GM18508 (cell line): Measurements from ENCODE around the gene SRMS.

Source experiments
- ATAC-seq: cut with Tn5 transposase; IDR thresholded peaks from one replicate; pipeline ENCODE4 v1.9.1; 2021; ENCODE audit warnings: moderate number of reproducible peaks; ENCODE audit not compliant: insufficient read depth, unreplicated experiment

The SRMS gene, protein sequence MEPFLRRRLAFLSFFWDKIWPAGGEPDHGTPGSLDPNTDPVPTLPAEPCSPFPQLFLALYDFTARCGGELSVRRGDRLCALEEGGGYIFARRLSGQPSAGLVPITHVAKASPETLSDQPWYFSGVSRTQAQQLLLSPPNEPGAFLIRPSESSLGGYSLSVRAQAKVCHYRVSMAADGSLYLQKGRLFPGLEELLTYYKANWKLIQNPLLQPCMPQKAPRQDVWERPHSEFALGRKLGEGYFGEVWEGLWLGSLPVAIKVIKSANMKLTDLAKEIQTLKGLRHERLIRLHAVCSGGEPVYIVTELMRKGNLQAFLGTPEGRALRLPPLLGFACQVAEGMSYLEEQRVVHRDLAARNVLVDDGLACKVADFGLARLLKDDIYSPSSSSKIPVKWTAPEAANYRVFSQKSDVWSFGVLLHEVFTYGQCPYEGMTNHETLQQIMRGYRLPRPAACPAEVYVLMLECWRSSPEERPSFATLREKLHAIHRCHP

DNA sequence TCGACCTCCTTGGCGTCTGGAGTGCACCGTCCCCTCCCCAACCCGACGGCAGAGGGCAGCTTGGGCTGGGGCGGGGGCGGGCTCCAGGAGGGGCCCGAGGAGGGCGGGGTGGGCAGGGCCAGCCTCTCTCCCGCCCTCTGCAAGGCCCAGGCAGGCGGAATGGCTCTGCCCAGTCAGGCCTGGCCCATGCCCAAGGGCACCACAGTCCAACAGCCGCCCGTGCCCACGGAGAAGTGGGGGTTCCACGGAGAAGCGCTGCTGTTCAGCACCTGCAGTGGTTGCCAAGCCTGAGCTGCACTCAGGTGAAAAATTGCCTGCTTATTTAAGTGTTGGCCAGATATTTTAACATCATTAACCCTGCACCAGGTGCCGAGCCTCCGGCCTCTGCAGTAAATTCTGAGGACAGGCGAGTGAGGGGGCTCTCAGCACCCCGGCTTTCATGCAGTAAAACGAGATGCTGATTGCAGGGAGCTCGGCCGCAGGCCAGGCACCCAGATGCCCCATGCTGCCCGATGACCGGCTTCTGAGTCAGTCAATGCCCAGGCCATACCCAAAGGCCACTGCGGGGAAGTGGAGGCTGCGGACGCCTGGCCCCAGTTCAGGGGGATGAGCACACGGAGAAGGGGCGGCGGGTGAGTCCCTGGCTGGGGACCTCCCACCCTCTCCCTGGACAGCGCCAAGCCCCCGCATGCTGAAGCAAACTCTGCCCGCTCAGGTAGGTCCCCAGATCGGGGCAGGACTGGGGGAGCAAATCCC, at the start of gene SRMS:
Gene SRMS (minus strand): TSS at position 25 of the 756 bp plus-strand sequence. CDS start 286 bp downstream, outside the sequence.
- no peak for ATAC-seq

DNA sequence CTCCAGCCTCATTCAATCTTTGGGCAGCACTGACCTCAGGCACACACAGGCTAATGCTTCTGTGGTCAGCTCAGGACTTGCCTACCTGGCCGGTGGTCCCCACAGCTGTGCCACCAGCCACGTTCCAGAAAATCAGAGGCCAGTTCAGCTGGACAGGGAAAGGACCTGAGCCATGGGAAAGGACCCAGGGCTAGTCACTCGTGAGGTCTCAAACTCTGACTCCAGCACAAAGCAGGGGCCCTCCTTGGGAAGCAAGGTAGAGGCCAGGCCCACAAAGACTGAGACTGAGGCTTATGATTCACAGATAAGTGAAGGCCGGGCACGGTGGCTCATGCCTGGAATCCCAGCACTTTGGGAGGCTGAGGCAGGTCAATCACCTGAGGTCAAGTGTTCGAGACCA, 48.9 kb upstream of the SRMS start:
- ATAC-seq, result no peak

DNA sequence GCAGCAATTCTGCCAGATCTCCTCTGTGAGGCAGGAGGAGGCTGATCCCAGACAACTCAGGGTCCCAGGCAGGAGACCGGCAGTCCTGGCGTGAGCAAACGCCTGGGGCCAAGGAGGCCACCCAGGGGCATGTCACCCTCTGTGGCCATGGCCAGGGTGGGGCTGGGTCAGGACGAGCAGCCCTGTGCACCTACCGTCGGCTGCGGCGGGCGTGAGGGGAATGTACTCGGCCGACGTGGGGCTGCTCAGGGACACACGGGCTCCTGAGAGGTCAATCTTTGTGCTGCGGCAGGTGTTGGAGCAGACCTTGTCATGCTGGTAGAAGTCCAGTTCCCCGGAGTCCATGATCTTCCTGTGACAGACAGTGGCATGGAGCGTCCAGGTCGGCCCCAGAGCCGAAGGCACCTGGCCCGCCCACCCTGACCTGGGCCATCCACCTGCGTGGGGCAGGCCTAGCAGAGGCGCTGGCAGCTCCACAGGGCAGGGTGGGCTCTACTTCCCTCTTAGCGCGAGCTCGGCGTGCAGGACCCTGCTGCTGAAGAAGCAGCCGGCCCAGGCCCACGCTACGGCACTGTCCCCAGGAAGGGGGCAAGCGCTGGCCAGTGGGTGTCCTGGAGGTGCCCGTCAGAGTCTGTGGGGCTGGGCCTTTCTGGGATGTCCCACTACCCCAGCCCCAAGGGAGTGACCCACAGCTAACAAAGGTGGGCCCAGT, 48.0 kb upstream of the SRMS start:
- ATAC-seq, result no peak

DNA sequence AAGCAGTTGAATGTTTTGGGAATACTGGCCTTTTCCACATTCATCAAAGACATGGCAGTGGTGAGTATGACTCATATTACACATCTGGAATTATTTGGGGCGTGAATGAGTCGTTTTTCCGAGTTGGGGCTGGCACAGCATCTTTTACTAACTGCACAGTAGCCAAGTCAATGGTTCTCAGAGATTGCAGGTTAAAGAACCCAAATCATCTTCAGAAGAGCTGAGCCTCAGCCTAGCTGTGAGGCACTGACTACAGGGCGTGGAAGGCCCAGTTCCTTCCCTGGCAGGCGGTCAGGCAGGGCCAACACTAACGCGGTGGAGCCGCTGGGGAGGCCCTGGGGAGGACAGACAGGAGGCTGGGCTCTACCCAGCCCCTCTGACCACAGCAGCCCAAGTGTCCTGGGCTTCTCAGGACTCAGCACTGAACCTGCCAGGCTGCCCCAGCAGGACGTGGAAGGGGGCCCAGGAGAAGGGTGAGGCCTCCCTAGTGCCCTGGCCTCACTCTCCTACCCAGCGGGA, 46.6 kb upstream of the SRMS start:
- ATAC-seq, result no peak

DNA sequence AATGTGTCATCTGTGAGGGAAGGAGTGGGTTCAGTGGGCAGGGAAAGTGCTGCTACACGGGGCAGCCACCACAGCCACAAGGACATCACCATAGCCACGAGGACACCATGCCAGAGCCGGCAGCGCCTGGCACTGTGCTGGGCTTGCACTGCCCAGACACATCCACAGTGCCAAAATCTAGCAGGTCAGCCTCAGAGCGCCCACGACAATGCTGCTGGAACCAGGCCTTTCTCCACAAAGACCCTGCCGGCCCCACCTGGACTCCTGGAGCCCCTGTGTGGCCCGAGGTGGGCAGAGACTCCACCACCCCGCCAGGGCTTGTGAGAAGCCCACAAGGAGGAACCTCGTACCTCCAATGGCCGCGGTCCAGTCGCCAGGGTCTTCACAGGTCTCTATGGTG, 45.1 kb upstream of the SRMS start:
- ATAC-seq, result no peak

DNA sequence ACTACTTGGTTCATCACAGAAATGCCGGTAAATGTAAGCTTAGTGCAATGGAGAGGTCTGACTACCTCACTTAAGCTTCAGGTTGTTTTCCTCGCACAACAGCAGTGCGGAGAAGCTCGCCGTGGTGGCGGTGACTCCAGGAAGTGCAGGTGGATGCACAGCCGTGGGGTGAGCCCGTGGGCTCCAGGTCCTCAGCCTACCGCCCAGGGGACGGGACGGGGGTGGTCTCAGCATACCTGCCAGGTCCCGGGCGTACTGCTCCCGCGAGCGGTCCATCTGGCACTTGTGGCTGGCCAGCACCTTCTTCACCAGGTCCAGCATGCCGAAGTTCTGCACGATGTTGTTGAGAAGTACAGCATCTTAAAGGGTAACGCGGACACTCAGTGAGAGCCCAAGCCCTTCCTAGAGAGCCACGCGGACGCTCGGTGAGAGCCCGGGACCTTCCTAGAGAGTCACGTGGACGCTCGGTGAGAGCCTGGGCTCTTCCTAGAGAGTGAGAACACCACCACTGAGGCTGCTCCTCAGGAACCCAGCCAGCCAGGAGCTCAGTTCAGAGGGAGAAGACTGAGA, 44.3 kb upstream of the SRMS start:
- no peak for ATAC-seq

DNA sequence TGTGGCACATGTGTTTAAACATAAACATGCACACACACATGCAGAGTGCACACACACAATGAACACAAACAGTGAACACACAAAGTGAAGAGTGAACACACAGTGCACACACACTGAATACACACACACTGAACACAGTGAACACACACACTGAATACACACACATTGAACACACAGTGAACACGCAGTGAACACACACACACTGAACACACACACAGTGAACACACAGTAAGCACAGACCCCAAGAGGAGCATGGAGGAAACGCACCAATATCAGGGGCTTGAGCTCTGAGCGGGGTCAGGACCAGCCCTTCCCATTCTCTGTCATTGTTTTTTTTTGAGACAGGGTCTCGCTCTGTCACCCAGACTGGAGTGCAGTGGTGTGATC, 43.6 kb upstream of the SRMS start:
- no peak for ATAC-seq

DNA sequence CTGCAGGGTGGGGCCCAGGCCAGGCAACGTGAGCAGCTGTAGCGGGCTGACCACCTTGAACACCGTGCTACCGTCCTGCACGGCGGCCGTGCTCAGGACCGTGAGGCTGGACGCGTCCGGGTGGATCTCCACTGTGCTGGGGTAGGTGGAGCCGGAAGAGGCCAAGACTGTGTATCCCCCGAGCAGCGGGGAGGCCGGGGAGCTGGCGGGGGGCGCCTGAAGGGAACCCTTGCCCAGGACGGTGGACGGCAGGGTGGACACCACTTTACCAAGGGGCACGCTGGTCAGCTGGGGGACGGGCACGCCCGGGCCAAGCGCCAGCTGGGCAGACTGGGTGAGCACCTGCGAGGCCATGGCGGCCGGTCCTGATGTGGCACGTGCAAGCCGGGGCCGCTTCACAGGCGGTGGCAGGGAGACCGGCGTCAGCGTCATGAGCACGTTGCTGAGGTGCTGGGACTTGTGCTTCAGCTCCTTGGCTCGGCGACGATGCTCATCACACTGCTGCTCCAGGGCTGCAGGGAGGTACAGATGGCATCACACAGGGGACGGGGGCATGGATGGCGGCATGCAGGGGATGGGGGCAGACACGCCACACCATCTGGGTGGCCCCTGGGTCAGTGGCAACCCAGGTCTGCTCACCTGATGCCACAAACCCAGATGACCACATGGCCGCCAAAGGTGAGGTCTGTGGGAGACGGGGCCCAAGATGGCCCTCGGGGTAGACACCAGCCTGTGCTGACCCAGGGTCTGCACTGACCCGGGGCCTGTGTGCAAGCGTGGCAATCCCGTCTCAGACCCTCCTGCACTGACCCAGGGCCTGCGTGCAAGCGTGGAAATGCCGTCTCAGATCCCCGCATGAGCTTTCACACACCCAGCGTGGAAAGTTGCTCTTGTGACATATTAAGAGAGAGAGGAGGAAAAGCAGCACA, 42.9 kb upstream of the SRMS start:
- no peak for ATAC-seq

DNA sequence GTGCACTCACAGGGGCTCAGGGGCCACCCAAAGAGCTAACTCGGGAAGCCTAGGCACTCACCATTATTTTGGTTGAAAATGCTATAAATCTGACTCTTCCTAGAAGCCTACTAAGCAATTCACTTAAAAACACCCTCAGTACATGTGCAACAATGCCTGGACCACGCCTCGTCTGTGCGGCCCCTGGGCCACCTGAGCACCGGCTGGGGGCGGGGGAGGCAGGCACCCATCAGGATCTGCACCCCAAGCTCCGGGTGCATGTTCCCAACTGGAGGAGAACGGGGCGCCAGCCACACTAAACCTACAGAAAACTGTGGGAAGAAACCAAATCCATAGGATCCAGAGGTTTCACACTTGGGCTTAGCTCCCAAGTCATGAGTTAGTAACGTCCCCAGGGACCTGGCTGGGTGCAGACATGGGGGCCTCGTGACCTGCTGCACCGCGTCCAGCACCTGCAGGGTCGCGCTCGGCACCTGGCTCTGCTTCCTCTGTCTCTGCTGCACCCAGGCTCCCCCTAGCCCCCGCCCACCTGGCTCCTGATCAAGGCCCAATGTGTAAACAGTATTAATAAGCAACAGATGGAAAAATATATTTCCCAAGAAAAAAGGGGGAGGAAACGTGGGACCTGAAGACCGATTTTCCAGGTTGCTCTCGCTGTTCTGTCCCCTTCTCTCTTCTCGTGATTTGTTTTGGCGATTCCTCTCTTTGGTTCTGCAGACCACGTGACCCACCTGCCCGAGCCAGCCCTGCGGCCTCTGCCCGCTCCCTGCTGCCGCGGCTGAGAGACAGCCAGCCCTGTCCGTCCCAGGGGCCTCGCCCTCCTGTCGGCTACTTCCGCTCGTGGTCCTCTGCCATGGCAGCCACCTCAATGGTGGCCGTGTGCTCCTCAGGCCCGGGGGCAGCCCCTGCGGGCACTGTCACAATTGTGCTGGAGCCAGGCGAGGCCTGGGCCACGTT, 42.0 kb upstream of the SRMS start:
- no peak for ATAC-seq

DNA sequence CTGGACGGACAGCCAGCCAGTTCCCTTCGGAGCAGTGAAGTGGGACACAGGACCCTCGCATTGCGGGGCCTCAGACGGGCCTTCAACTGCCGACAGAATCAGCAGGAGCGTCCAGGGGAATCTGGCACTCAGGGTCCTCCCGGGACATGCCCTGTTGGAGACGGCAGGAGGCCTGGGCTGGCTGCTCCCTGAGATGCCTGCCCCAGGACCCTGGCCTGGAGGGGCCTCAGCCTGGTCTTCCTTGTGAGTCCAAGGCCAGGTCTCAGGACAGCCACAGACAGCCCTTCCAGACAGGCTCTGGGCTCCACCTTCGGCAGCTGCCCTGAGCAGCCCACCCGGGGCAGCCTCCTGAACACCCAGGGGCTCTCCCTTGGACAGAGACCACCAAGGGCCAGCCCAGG, 41.1 kb upstream of the SRMS start:
- no peak for ATAC-seq

DNA sequence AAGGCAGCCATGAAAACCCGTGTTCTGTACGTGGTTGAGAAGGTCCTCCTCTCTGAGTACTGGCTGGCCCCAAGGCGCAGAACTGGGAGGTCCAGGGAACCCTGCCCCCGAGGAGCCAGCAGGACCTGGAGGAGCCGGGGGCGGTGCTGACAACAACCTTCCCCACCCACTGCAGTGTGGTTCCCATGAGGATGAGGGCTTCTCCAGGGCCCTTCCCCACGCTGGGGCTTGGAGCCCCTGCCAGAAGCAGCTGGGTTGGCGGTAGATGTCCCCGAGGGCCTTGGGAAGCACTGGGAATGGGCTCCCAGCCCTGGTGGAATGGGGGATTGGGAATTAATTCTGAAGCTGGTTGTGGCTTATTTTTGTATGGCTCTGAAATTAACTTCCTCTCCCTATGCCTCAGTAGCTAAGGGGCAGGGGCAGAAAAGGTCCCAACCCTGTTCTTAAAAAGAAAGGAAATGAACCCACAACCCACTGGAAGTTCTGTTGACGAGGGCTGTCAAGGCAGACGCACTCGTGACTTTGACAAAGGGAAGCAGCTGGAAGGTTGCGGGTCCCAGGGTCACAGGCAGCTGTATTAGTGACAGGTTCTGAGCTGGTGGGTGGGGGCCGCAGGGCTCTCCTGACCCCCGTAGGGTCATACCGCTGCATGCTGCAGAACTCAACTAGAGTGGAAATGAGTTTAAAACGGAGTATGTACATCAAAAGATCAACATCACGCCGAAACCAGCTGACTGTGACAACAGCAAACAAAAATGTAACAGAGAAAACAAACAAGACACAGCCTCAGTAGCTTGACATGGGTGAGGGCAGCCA, 40.4 kb upstream of the SRMS start:
- ATAC-seq, result no peak

DNA sequence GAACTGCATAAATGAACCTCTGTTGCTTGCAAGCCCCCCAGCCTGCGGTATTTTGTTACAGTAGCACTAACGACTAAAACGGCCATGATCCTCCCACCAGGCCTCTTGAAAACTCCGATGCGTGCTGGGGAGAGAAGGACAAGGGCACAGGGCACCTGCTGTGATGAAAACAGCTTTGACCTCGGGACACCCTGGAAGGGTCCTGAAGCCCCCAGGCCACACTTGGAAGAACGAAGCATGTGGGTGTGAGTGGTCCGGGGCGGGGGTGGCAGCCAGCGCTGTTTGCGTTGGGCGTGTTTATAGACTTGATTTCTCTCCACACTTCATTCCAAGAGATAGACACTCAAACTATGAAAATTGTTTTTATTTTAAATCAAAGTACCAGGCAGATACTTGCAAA, 39.7 kb upstream of the SRMS start:
- no peak for ATAC-seq

DNA sequence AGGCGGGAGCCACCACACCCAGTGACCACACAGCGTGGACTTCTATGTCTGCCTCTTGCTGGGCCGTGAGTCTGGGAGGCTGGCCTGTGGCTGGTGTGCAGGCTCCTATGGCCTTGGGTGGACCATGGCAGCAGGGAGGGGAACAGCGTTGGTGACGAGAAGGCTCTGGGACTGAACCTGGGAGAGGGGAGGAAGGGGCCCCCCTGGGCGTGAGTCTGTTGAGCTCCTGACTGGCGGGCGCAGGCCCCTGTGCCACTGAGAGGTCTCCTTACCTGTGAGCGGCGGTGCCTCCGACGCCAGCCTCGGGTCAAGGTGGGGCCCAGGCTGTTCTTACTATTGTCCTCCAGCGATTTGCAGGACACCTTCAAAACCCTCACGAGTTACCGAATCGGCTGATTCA, 39.2 kb upstream of the SRMS start:
- no peak for ATAC-seq

DNA sequence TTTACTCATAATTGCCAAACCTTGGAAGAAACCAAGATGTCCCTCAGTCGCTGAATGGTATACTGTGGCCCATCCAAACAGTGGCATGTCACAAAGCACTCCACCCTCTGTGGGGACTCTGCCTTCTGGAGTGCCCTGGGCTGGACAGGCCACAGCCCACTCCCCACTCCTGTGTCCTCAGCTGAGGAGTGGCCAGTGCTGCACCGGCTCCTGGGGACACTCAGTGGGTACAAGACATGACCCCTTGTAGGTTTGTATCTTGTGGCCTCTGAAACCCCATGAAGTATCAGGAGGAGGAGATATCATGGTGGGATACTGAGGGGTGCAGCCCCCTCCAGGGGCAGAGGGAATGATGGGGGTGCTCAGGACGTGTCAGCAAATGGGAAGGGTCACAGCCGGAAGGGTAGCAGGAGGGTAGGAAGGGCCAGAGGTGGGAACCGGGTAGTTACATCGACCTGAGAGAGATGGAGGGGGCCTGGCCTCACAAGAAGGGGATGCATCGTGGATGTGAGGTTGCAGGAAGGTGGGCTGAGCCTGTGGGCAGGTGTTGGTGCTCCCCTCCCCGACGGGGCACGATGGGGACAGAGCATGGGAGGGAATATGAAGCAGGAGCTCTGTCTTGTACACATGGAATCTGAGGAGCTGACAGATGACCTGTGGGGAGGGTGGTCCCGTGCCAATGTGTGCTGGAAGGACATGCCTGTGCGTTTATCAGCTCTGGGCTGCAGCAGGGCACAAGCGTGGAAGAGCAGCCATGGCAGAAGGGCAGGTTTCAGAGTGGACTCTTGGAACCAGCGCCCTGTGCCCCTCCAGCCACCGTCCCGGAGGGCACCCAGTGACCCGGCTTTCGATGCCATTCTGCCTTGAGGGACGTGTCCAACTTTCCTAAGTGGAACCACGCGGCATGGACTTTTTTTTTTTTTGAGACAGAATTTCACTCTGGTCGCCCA, 38.3 kb upstream of the SRMS start:
- no peak for ATAC-seq

DNA sequence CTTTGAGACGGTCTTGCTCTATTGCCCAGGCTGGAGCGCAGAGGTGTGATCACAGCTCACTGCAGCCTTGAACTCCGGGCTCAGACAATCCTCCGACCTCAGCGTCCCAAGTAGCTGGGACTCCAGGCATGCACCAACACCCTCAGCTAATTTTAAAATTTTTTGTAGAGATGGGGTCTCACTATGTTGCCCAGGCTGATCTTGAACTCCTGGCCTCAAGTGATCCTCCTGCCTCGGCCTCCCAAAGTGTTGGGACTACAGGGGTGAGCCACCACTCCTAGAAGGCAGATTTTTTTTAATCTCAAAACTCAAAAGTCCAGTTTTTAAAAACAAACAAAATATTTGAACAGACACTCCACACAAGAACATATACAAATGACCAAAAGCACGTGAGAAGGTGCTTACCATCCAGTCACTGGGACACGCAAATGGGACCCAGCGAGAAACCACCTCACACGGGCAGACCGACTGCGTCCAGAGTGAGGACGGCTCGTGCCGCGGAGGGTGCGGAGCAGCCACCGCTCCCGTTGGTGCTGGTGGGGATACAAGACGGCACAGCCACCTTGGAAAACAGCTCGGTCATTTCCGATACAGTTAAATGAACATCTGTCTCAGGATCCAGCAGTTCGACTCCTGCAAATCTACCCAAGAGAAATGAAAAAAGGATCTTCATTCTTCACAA, 35.0 kb upstream of the SRMS start:
- ATAC-seq, result no peak
